SK-N-SH (cell line): ENCODE measurements around the gene CHTF18.

Source experiments
- EP300 ChIP-seq, 2 experiments: IDR thresholded peaks; 2 replicates each; pipeline versions ENCODE4 v1.4.0 to v1.6.1; 2012; ENCODE audit warnings: borderline replicate concordance in 1 of 2, low read depth in 1 of 2, low read length in 1 of 2
- EZH2phosphoT487 ChIP-seq: fragments of 200-600 bp; sonication (generic); IDR thresholded peaks from 2 replicates; pipeline ENCODE4 v1.6.1; 2017; ENCODE audit warnings: low read depth, mixed run types, mild to moderate bottlenecking, antibody characterized with exemption, moderate library complexity, borderline replicate concordance
- FOSL2 ChIP-seq: IDR thresholded peaks from 2 replicates; pipeline ENCODE4 v1.4.0; 2012; ENCODE audit warnings: low read depth, mild to moderate bottlenecking, moderate library complexity, borderline replicate concordance
- FOXM1 ChIP-seq: IDR thresholded peaks from 2 replicates; pipeline ENCODE4 v1.4.0; 2012; ENCODE audit warnings: low read depth, mild to moderate bottlenecking
- POLR2AphosphoS5 ChIP-seq: IDR thresholded peaks from 2 replicates; pipeline ENCODE4 v1.6.1; 2012; ENCODE audit warnings: low read depth, low read length
- RAD21 ChIP-seq: IDR thresholded peaks from 2 replicates; pipeline ENCODE4 v1.6.1; 2012; ENCODE audit warnings: mild to moderate bottlenecking, low read length
- RFX5 ChIP-seq: IDR thresholded peaks from 2 replicates; pipeline ENCODE4 v1.6.1; 2012; ENCODE audit warnings: mild to moderate bottlenecking, improper control_type of control experiment, low read length
- RXRA ChIP-seq: IDR thresholded peaks from 2 replicates; pipeline ENCODE4 v1.4.0; 2012; ENCODE audit warnings: low read depth, mild to moderate bottlenecking, borderline replicate concordance
- SIN3A ChIP-seq: IDR thresholded peaks from 2 replicates; pipeline ENCODE4 v1.6.1; 2012; ENCODE audit warnings: low read depth, mild to moderate bottlenecking, low read length, moderate library complexity, borderline replicate concordance
- SMC3 ChIP-seq: IDR thresholded peaks from 2 replicates; pipeline ENCODE4 v1.6.1; 2012; ENCODE audit warnings: low read depth, low read length, improper control_type of control experiment
- TAF1 ChIP-seq: IDR thresholded peaks from 2 replicates; pipeline ENCODE4 v1.6.1; 2012; ENCODE audit warnings: low read depth, mild to moderate bottlenecking, low read length, moderate library complexity, borderline replicate concordance
- TF ChIP-seq, protein P1 (sequence below): fragments of 200-600 bp; sonication (generic); IDR thresholded peaks from 2 replicates; pipeline ENCODE4 v1.6.1; 2017; ENCODE audit warnings: antibody characterized with exemption, mild to moderate bottlenecking, moderate library complexity
- TF ChIP-seq, protein P2 (sequence below): IDR thresholded peaks from 2 replicates; pipeline ENCODE4 v1.6.1; 2012; ENCODE audit warnings: mild to moderate bottlenecking, low read depth, low read length, moderate library complexity

DNA sequence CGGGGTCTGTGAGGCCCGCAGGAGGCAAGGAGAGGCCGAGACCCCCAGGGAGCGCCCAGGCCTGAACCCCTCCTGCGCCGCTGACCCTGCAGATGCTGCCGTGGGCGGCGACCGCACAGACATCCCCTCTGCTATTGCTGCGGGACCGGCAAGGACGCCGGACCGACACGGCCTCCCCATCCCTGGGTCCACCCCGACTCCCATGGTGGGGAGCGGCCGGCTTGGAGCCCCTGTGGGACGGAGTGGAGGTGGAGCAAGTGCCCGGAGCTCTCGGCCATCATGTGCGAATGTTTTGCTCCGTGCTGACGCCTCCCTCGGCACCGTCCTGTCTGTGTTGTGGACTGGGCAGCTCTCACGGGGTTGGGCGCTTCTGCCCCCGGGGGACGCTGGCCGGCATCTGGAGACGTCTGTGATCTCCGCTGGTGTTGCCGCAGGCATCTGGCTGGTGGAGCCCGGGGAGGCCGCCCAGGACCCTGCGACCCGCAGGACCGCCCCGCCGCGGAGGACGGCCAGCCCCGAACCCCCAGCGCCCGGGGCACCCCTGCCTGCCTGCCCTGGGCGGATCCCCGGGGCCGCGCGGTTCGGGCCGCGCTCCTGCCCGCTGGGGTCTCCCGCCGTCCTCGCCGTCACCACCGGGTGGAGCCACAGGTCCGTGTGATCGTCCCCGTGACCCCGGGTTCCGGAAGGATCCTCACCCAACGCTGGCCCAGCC is 24.9 kb downstream of the CHTF18 start:
- TF ChIP-seq TAF1 = no peak
- no peak for TF ChIP-seq POLR2AphosphoS5
- TF ChIP-seq RXRA = no peak
- TF ChIP-seq, protein P1, sequence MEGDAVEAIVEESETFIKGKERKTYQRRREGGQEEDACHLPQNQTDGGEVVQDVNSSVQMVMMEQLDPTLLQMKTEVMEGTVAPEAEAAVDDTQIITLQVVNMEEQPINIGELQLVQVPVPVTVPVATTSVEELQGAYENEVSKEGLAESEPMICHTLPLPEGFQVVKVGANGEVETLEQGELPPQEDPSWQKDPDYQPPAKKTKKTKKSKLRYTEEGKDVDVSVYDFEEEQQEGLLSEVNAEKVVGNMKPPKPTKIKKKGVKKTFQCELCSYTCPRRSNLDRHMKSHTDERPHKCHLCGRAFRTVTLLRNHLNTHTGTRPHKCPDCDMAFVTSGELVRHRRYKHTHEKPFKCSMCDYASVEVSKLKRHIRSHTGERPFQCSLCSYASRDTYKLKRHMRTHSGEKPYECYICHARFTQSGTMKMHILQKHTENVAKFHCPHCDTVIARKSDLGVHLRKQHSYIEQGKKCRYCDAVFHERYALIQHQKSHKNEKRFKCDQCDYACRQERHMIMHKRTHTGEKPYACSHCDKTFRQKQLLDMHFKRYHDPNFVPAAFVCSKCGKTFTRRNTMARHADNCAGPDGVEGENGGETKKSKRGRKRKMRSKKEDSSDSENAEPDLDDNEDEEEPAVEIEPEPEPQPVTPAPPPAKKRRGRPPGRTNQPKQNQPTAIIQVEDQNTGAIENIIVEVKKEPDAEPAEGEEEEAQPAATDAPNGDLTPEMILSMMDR = peak; percentile 68
- TF ChIP-seq SMC3 = peak; percentile 67
- TF ChIP-seq SIN3A = no peak
- no peak for TF ChIP-seq EP300 (IDR thresholded peaks at IDR 0.05; ENCODE audit: borderline replicate concordance in 1 of 2, low read depth in 1 of 2, low read length in 1 of 2)
- TF ChIP-seq RAD21 = peak; percentile 77
- no peak for TF ChIP-seq FOSL2
- no peak for TF ChIP-seq EZH2phosphoT487
- TF ChIP-seq RFX5 = no peak
- TF ChIP-seq, protein P2, sequence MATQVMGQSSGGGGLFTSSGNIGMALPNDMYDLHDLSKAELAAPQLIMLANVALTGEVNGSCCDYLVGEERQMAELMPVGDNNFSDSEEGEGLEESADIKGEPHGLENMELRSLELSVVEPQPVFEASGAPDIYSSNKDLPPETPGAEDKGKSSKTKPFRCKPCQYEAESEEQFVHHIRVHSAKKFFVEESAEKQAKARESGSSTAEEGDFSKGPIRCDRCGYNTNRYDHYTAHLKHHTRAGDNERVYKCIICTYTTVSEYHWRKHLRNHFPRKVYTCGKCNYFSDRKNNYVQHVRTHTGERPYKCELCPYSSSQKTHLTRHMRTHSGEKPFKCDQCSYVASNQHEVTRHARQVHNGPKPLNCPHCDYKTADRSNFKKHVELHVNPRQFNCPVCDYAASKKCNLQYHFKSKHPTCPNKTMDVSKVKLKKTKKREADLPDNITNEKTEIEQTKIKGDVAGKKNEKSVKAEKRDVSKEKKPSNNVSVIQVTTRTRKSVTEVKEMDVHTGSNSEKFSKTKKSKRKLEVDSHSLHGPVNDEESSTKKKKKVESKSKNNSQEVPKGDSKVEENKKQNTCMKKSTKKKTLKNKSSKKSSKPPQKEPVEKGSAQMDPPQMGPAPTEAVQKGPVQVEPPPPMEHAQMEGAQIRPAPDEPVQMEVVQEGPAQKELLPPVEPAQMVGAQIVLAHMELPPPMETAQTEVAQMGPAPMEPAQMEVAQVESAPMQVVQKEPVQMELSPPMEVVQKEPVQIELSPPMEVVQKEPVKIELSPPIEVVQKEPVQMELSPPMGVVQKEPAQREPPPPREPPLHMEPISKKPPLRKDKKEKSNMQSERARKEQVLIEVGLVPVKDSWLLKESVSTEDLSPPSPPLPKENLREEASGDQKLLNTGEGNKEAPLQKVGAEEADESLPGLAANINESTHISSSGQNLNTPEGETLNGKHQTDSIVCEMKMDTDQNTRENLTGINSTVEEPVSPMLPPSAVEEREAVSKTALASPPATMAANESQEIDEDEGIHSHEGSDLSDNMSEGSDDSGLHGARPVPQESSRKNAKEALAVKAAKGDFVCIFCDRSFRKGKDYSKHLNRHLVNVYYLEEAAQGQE = no peak
- no peak for TF ChIP-seq FOXM1
